GM12891 (cell line): ENCODE measurements around the gene TOP2B.

Source experiments
- POLR2A ChIP-seq: IDR thresholded peaks from 2 replicates; pipeline ENCODE4 v1.6.1; 2011; ENCODE audit warnings: low read depth, low read length, control low read depth
- SPI1 ChIP-seq: IDR thresholded peaks from 2 replicates; pipeline ENCODE4 v1.6.1; 2011; ENCODE audit warnings: low read depth, low read length, control low read depth

GRCh38 chr3:25689226-25689625 lies 24.5 kb upstream of the TOP2B start:
- TF ChIP-seq POLR2A = no peak
- TF ChIP-seq SPI1 = no peak
